ENCODE measurements around the gene EIF4H.
"Not testable (repeated sequence)": the region's sequence is repeated elsewhere in the genome, so short reads cannot be mapped to it uniquely, and the experiment has no call there.

Gene EIF4H

DNA sequence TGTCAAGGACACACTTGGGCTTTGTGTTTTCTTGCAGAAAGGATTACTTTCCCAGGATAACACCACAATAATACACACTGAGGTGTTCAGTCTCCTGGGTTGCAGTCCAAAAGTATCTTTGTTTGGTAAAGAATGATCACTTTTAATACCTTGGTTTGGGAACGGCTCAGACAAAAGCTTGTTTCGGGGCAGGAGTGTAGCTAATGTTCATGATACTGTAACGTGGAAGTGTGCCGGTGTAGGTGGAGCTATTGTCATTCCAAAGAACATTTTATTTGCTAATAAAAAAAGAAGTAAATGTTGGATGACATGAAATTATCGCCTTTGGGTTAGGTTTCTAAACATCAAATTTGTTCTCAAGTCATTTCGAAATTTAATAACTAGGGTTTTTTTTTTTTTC, 1.2 kb downstream of the EIF4H start:
- DNase-seq (ENCODE audit: low spot score): no peak

DNA sequence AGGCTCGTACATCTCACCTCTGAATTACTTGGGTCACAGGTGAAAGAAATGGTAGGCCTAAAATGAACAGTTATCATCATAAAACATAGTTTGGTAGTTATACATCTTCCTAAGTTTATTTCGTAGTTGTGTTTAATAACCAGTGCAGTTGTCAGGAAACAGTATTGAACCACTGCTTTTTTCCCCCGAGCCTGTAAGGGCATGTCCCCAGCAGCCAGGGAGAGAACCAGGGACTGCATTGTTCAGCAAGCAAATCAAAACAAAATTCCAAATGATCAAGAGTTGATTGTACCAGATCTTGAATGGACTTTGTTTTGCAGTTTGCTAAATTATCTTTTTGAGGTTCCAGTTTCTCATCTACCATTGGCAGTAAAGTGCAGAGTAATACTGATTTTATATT, 2.4 kb downstream of the EIF4H start:
- no peak for DNase-seq (ENCODE audit: low spot score)

DNA sequence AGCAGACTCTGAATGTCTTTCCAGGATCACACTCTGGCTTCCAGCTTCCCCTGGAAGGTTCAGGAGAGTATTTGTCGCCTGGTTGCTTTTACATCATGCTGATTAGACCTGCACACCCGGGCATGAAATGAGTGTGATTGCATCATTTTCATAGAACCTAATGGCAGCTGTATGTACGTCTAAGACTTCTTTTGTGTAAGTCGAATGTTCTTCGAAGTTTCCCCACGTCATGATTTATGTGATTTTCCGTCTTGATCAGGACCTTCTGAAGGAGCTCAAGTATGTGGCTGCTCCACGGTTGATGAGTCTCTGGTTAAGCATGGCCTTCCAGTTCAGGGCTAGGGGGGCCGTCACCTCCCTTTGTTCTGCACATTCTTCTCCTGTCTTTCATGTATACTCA, 4.5 kb downstream of the EIF4H start:
- DNase-seq (ENCODE audit: low spot score): no peak

DNA sequence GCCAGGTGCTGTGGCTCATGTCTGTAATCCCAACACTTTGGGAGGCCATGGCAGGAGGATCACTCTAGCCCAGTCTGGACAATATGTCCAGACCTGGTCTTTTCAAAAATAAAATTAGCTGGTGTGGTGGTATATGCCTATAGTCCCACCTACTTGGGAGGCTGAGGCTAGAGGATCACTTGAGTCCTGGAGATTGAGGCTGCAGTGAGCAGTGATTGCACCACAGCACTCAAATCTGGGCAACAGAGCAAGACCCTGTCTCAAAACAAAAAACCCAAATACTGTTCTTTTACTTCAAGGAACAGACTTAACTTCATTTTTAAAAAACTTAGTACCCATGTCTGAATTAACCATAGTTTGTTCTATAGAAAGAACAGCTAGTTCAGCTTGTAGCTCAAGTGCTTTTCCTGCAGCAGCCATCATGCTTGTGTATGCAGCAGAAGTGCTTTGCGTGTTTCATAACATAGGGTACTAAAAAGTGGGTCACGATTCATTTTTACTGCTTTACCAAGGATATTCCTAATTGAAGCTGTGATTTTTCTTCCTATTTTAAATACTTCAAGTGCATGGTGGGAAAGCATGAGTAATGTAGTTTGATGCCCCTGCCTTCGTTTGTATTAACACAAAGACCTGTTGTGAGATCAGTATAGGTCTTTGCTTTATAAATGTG, 5.9 kb downstream of the EIF4H start:
- DNase-seq (ENCODE audit: low spot score): no peak

DNA sequence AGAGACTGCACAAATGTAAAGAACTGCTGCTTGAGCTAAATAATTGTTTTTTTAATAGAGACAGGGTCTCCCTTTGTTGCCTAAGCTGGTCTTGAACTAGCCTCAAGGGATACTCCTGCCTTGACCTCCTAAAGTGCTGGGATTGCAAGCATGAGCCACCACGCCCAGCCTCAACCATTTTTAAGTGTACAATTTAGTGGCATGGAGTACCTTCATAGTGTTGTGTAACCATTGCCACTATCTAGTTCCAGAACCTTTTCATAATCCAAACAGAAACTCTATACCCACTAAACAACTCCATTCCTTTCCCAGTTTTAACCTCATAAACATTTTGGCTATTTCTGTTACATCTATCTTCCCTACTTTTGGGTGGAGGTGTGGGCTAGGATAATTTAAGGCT, 6.7 kb downstream of the EIF4H start:
- DNase-seq (ENCODE audit: low spot score): no peak

DNA sequence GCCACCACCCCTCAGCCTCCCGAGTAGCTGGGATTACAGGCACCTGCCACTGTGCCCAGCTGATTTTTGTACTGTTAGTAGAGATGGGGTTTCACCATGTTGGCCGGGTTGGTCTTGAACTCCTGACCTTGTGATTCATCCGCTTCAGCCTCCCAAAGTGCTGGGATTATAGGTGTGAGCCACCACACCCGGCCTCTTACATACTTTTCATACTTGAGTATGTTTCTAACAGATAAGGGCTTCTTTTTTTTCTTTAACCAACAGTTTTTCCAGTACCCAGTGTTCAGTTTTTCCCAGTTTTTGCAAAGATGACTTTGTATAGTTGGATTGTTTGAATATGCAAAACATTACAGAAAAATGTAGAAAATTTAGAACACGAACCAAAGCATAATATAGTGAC, 7.7 kb downstream of the EIF4H start:
- DNase-seq (ENCODE audit: low spot score): no peak

DNA sequence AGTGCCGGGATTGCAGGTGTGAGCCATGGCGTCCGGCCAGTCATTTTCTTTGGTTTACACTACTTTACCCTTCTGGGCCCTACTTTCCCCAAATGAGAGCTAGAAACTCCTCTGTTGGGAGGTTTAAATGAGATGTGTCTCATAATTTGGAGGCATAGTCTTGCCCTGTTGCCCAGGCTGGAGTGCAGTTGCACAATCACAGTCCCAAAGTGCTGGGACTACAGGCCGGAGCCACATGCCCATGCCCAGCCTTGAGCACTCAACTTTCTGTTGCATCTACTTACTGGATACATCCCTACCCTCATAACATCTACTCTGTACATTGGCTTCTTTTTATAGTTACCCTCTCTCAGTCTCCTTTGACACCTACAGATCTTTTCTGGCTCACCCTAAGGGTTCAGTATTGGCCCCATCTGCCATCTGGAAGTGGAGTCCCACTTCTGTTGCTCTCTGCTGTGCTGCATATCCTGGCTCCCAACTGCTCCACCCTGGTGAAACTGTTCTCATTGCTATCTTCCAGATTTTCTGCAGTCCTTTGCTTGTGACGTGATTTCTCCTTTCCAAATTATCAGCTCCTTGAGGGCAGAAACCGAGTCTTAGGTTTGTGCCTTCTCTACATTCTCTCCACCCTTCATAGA, 8.4 kb downstream of the EIF4H start:
- DNase-seq (ENCODE audit: low spot score): peak; percentile 62

DNA sequence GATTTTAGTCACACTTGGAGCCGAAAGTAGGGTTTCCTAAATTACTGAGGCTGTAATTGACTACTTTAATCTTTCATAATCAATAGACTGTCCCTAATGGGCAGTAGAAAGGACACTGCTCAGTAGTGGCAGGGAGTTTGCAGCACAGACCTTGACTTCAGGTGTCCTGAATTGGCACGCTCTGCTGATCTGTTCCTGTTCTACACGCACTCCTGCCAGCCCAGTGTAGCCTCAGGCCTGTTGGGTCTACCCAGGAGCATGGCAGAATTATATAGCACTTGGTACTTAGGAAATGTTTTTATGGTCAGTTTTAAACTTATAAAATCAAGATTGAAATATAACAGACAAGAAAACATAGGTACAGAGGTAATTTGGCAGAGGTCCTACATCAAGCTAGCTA, 9.0 kb downstream of the EIF4H start:
- DNase-seq (ENCODE audit: low spot score): peak; percentile 50

DNA sequence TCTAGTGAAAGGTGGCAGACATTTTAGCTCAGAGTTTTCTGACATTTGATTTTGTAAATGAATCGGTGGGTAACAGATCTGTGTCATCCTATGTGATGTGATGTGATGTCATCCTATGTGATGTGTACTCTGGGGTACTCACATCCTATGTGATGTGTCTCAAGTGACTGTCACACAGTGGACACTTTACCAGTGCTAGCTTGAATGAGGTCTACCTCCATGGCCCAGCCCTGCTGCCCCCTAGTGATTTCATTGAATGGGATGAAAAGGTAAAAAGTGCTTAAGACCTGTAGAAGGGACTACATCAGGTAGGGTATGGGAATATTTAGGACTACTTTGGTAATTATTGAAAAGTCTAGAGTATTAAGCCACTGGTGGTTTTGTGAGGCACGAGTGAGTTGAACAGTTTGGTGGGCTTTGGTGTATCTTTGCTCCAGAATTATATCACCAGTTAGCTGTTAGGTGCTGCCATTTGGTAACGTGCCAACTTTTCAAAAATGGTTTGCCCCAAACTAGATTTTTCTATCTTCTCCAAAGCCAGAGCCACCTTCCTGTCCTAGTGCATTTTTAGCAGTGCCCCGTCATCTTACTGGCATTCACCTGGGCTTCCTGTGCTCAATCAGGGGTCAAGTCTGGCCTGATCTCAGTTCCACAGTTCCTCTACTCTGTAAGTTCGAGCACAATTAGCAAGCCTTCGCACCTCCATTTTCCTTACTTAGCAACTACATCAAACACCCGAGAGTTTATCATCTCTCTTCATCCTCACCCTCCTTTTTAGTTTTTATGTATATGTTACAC, 9.7 kb downstream of the EIF4H start:
- peak; percentile 40 for DNase-seq (ENCODE audit: low spot score)

DNA sequence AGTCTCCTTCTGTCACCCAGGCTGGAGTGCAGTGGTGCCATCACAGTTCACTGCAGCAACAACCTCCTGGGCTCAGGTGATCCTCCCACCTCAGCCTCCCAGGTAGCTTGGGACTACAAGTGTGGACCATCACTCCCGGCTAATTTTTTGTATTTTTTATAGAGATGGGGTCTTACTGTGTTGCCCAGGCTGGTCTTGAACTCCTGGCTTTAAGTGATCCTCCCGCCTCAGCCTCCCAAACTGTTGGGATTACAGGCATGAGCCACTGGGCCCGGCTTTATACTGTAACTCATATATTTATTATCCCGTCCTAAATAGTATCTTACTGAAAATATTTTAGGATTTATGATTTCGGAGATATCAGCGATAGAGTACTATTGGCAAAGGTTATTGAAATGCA, 10.9 kb downstream of the EIF4H start:
- no peak for DNase-seq (ENCODE audit: low spot score)

DNA sequence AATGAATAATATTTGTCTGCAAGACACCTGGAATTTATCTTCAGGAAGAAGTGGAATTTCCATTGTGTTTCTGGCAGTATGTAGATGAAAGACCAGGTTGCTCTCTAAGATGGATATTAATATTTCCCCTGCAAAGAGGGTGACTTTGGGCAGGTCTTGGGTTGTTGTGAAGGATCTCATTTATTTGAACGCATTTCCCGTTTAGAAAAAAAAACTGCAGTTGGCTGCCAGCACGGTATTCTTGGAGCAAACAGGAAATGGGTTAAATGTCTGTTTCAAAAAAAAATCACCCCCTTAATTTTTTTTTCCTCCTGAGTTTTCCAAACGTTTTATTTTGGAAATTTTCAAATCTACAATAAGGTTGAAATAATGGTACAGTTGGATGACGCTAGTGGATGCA, 11.5 kb downstream of the EIF4H start:
- no peak for DNase-seq (ENCODE audit: low spot score)

DNA sequence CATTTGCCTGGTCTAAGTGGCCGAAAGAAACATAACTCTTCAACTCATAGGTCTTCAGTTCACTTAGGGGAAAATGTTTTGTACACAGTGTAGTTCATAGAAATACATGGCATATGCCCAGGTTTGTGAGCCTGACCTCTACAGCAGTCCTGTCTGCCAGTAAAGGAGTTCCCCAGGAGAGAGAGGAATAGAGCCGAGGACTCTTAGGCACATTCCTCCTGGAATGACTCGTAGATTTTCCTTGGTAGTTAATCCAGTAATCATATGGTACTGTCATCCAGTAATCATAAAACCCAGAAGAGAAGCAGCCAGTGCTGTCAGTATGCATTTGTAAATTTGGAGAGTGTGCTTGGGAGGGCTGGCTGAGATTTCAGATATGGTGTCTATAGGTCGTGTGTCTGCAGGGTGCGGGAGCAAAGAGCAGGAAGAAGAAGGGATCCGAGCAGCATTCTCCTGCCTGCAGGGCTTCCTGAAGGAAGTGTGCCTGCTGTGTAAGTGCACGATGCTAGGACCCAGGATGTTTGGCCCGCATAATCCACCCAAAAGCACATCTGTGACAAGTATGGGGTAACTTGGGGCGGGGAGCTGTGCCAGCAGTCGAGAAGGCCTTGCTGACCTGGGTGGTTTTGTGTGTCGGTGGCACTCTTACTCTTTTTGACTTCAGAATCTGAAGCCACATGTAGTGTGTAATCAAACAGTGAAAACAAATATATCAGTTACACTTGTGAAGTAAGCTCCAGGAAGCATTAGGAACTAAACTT, 13.9 kb downstream of the EIF4H start:
- DNase-seq (ENCODE audit: low spot score): no peak

DNA sequence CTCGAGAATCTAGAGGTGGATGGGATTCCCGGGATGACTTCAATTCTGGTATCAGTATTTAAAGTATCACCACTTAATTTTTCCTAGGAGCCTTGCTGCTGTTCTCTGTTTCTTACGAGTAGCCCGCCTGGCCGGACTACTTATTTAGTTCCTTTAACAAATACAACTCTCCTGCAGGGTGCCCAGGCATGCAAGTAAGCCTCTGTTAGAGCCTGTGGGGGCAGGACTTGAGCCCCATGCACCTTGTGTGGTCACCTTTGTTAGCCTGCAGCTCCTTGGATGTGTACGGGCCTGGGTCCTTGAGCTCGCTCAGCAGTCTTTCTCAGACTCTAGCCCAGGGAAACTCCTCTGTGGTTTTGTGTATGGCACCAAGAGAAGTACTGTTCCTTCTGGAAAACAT, 16.1 kb downstream of the EIF4H start:
- DNase-seq (ENCODE audit: low spot score): no peak

DNA sequence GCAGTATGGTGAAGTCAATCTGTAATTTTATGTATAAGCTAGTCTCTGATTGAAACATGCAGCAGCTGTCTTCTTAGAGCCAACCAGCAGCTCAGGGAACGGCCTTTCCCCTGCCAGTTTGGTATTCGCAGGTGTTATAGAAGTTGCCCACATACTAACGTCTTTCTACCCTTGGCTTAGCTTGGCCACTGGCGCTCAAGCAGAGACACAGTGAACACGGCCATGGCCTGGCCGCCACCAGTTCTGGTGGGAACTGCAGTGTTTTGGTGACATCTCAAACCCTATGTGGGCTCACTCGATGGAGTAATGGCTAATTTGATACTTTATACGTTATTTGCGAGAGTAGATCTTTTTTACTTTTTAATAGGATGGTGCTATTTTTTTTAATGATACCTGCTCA, 17.1 kb downstream of the EIF4H start:
- DNase-seq (ENCODE audit: low spot score): no peak

DNA sequence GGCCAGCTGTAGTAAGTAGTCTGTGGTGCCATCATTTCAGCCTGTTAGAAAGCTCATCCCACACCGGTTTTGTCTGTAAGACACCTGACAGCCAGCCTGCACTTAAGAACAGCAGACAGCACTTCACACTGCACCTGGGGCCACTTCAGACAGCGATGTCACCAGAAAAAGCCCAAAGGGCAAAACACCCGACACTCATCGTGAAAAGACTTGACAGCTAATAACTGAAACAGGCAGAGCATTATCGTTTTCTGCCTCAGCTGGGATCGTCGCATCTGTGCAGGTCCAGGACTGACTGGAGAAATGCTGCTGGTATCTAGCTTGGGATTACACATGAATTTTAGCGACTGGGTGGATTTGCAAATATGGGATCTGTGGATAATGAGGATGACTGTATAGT, 18.9 kb downstream of the EIF4H start:
- no peak for DNase-seq (ENCODE audit: low spot score)

DNA sequence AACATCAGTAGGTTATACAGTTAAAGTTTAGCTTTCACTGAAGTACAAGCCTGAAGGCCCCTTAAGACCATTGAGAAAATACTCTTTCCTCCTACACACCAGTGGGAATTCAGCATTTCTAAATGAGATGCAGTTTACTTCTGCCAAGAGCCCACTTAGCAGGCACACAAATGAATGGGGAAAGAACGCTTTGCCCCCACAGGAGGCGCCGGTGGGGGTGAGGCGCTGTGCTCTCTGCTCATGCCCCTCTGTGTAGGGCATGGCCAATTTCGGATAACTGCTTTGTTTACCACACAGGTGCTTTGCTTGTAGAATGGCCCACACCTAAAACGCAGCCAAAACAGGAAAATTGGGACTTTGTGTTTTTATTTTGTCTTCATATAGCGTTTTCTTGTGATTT, 19.8 kb downstream of the EIF4H start:
- no peak for DNase-seq (ENCODE audit: low spot score)

DNA sequence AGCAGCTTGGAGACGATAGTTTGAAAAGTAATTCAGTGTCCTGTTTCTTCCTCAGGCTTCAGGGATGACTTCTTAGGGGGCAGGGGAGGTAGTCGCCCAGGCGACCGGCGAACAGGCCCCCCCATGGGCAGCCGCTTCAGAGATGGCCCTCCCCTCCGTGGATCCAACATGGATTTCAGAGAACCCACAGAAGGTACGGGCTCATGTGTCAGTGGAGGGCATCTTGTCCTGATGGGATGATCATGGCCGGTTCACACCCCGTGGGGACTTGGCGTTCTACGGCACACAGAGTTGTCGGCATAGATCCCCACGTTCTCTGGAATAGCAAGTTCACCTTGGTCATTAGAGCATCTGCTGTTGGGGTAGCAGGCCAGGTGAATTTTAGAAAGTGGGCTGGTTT, 20.5 kb downstream of the EIF4H start:
- DNase-seq (ENCODE audit: low spot score): no peak

DNA sequence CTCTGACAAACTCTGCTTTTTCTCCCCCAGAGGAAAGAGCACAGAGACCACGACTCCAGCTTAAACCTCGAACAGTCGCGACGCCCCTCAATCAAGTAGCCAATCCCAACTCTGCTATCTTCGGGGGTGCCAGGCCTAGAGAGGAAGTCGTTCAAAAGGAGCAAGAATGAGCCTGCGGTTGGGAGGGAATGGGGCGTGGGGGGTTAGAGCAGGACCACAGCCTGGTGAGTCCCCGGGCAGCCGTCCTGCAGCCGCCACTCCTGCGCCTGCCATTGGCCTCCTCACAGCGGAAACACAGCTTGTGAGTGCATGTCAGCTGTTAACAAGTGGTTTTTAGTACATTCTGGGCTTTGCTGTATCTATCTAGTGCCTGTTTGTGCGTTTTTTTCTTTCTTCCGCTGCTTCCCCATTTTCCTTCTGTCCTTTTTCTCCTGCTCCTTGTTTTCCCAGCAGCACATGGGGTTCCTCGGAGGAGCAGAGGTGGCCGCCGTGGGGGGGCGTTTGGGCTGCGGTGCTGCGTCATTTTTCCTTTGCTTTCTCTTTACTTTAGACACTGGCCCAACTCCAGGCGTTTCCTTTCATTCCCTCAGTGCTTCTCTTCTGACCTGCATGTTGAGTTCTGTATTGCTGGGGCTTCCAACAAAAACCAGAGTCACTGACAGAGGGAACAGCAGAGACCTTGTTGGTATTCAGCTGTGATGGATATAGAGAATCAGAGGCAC, 21.1 kb downstream of the EIF4H start:
- not testable (repeated sequence) for DNase-seq (ENCODE audit: low spot score)

DNA sequence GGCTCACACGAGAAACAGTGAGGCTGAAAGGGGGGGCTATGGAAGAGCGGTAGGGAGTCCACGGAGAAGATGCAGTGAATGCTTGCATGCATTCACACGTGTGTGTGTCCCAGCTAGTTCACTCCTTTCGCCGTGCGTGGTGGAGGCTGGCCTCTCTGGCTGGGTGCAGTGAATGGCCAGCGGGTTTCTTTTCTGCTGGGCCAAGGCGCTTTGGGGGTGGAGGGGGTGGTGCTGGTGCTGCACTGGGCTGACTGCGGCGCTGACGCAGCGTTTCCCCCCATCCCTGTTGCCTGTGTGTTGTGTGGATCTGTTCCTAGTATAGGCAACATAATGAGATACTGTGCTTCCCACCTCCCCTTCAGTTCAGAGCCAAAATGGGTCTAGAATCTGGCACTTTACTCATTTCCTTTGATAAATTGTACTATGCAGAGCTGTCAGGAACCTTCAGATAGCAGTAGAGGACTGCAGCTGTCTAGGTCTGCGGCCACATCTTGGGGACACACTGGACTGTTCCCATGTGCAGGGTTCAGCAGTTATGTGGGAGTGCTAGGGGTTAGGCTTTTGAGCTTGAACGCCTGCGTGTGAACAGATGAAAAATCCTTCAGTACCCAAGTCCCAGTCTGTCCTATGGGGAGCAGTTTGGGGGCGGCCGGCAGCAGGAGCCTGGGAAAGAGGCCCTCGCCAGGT, 22.0 kb downstream of the EIF4H start:
- not testable (repeated sequence) for DNase-seq (ENCODE audit: low spot score)

DNA sequence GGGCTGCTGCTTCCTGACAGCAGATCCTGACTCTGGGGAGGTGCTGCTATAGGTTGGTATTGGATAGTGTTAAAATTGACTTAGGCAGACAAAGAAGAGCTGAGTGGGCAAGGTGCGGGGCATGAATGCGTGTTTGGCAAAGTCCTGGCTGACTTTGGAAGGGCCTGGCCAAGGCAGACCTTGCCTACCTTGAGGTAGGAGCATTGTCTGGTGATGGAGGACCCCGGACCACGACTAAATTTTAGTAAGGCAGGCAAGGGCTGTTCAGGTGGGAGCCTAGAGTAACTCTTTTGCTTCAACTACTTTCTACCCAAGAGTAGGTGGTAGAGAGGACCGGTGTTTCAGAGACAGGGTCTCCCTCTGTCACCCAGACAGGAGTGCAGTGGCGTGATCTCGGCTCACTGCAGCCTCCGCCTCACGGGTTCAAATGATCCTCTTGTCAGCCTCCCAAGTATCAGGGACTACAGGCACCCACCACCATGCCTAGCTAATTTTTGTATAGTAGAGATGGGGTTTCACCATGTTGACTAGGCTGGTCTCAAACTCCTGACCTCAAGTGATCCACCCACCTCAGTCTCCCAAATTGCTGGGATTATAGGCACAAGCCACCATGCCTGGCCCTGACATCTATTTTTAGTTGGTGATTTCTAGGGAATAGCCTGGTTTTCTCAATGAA, 23.4 kb downstream of the EIF4H start:
- DNase-seq (ENCODE audit: low spot score): no peak
